ENCODE data around the gene SNRPE. TPM values are rescaled to one million over a fixed set of nuclear protein-coding genes. Genes with fewer than 3 reads are reported as not detected.

SNRPE gene
- total RNA-seq, 2 experiments from 2014 or later, result 95.9 to 322 TPM

GRCh38 chr1:203888807-203889251, 27.4 kb downstream of the SNRPE start:
- Histone ChIP-seq H3K27ac (ENCODE audit: low read depth, low read length, poor library complexity, severe bottlenecking) (no peak overlapping the region), H3K79me2 (ENCODE audit: insufficient read depth, low read depth, low read length) (no peaks in the 10 kb centered on the region), H3K9me3 (ENCODE audit: low read length) (peaks cover 4% of the 10 kb centered on the region; the same call in 1 of the 2 replicates), H2AFZ (ENCODE audit: low read length) (no peak overlapping the region), H3K4me1 (ENCODE audit: insufficient read depth, low read length, poor library complexity, severe bottlenecking) (no peaks in the 10 kb centered on the region), H3K36me3 (ENCODE audit: insufficient read depth, low read length) (no peaks in the 10 kb centered on the region), H3K4me3 (ENCODE audit: low read depth, low read length, poor library complexity, severe bottlenecking) (no peak overlapping the region), H3K9me2 (ENCODE audit: insufficient read depth, low read length) (no peaks in the 10 kb centered on the region; the same call in 1 of the 2 replicates), H3K4me2 (ENCODE audit: low read length) (no peak overlapping the region), H4K20me1 (ENCODE audit: insufficient read depth, low read length) (no peaks in the 10 kb centered on the region)
- TF ChIP-seq CTCF (conservative IDR thresholded peaks at IDR 0.05; ENCODE audit: low read length) (no peak), EZH2phosphoT487 (IDR thresholded peaks at IDR 0.05; ENCODE audit: borderline replicate concordance, low read depth, low read length) (no peak)
- BruUV-seq (replicated peaks), result no TSS peak
- POLR2A ChIA-PET, result interaction anchor here (1.0 kb wide), 1 partner anchor 172 kb away, joined by 3 read pairs; no protein-coding TSS in a partner anchor
- DNase-seq (ENCODE audit: low spot score), result no peak
- intact Hi-C loops (cut with micrococcal nuclease; ENCODE audit: unreplicated experiment), result no loop called here
- CTCF ChIA-PET (ENCODE audit: unreplicated experiment), result no interaction called here

GRCh38 chr1:203891950-203892349, 30.6 kb downstream of the SNRPE start:
- Histone ChIP-seq H2AFZ (ENCODE audit: low read length) (no peak overlapping the region), H3K9me2 (ENCODE audit: insufficient read depth, low read length) (no peaks in the 10 kb centered on the region; the same call in 1 of the 2 replicates), H4K20me1 (ENCODE audit: insufficient read depth, low read length) (no peaks in the 10 kb centered on the region), H3K36me3 (ENCODE audit: insufficient read depth, low read length) (no peaks in the 10 kb centered on the region), H3K9me3 (ENCODE audit: low read length) (peaks cover 15% of the 10 kb centered on the region), H3K27ac (ENCODE audit: low read depth, low read length, poor library complexity, severe bottlenecking) (no peak overlapping the region), H3K79me2 (ENCODE audit: insufficient read depth, low read depth, low read length) (no peaks in the 10 kb centered on the region), H3K4me2 (ENCODE audit: low read length) (no peak overlapping the region), H3K4me1 (ENCODE audit: insufficient read depth, low read length, poor library complexity, severe bottlenecking) (no peaks in the 10 kb centered on the region), H3K4me3 (ENCODE audit: low read depth, low read length, poor library complexity, severe bottlenecking) (no peak overlapping the region)
- POLR2A ChIA-PET, result interaction anchor here (0.8 kb wide), 1 partner anchor 19 kb away, joined by 5 read pairs; no protein-coding TSS in a partner anchor
- CTCF ChIA-PET (ENCODE audit: unreplicated experiment), result interaction anchor here (0.6 kb wide), 1 partner anchor 1614 kb away, joined by 3 read pairs; no protein-coding TSS in a partner anchor
- intact Hi-C loops (cut with micrococcal nuclease; ENCODE audit: unreplicated experiment), result no loop called here
- TF ChIP-seq EZH2phosphoT487 (IDR thresholded peaks at IDR 0.05; ENCODE audit: borderline replicate concordance, low read depth, low read length) (no peak), CTCF (conservative IDR thresholded peaks at IDR 0.05; ENCODE audit: low read length) (no peak)
- no TSS peak for BruUV-seq (replicated peaks)
- no peak for DNase-seq (ENCODE audit: low spot score)
